Adipose tissue (tissue), 3 donors: ENCODE measurements around the gene GPRIN2. TPM values are rescaled to one million over a fixed set of nuclear protein-coding genes. Genes with fewer than 3 reads are reported as not detected.

Source experiments
- H3K27ac ChIP-seq: one replicate; pipeline ENCODE4 v1.5.1; 2013; ENCODE audit warnings: low read depth, low read length
- WGBS, 3 donors: extraction: QIAGEN DNeasy Blood & Tissue Kit; methylation state at CpG; one replicate each; pipeline ENCODE4 v1.1.7; 2013; 5-methylcytosine and 5-hydroxymethylcytosine counted together
- polyA plus RNA-seq, 3 donors: library from polyadenylated mRNA; stranded (reverse); fragments of 200-250 nt; gene quantifications; one replicate each; pipeline ENCODE4 v1.2.3, GENCODE V29; 2013
- donor health status: healthy with polysubstance abuse.
- donor health status: Bipolar disorder and iron deficiency.
- donor health status: healthy.

Gene GPRIN2
- polyA plus RNA-seq, 3 donors = 0.11 to 2.3 (median 0.46) TPM

DNA sequence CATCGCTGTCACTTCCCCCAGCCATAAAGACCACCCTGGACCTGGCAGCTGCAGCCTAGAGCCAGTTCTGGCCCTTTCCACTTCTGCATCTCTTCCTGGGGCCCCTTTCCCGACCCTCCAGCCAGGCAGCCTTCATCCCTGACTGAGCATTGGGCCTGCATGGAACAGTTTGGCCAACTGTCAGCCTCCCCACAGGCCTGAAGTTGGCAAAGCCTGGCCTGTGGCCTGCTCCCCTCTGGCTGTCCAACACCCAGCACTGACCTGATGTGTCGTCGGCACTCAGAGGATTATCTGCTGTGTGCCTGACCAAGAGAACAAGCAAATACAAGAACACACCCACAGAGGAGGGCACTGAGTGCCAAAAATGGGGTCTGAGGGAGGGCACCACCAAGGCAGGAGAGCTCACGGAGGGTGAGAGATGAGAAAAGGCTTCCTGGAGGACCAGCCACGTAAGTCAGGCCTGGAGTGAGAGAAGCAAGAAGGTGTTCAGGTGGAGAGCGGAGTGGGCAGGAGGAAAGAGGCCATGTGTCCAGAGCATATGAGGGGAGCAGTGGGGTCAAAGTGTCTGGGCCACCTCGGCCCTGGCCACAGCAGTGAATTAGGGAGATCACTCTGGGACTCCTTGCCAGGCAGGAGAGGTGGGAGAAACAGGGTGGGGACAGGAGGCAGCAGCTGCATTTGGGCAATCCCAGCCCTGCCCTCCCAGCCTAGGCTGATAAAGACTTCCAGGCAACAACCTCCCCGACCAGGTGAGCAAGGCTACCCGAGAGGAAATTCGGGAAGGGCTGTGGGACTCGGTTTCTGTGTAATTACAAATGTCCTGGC is 4.5 kb downstream of the GPRIN2 start:
- 86 to 87% (median 87%) methylated on average over 12 of the region's 12 CpGs for WGBS, 3 donors
- H3K27ac ChIP-seq = no peak overlapping the region

DNA sequence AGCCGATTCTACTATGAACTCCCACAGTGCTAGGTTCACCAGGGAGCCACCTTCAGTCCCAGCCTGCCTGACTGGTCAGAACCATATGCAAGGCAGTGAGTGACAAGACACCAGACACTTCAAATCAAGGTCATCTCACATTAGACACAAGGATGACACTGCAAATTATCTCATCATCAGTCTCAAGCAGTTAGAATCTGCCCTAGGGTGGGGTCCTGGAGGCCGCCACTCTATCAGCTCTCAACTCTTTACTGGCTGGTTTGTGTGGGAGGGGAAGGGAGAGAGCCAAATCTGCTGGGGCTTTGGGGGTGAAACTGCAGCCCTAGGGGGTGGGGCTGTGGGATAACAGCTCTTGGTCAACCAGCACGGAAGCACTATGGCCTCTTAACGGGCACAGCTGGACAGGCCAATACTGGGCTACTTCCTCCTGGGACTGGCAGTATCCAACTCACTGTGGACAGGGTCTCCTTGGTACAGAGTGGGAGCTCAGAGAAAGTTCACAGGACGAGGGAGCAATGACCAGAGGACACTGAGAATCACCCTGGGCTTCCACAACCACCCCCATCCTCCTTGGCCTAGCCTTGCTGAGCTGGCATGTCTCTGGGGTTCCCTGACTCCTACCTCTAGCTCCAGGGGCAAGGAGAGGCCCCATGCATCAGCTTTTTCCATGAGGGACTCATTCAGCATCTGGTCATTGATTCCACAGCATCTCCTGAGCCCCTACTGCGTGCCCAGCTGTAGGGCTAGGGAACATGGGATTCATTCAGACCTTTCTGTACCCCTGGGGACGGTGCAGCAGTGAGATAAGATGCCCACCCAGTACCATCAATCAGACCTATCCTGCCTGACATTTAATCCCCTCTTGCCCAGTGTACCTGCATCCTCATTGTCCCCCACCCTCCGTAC is 5.4 kb downstream of the GPRIN2 start:
- 76 to 83% (median 76%) methylated on average over 8 of the region's 8 CpGs for WGBS, 3 donors

DNA sequence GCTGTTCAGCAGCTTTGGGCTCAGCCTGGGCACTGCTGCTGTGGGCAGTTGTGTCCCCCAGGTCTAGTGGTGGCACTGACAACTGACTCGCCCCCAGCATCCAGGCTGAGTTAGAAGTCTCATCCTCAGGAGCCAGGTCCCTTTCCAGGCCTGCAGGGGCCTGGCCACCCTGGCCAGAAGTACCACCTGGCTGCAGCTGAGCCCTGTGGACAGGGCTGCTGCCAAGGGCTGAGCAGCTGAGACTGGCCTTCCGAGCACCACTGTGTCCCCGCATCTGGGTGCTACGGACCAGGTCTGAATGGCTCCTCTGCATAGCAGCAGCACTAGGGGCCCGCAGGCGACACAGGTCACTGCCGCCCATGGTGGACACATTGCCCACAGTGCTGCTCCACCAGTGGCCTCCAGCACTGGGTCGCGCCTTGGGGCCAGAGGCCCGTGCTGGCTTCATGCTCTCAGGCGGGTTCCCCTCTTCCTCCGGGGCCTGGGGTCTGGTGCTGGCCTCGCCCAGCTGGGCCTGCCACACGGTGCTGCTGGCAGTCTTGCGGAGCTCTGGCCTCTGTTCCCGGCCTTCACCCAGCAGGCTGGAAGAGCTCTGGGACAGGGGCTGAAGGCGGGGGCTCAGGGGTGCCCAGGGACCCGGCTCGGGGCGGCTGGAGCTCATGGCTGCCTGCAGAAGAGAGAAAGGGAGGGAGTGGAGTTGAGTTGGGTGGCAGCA is 6.2 kb downstream of the GPRIN2 start:
- H3K27ac ChIP-seq = no peak overlapping the region
- 87 to 90% (median 90%) methylated on average over 20 of the region's 20 CpGs for WGBS, 3 donors

More for the DNA sequence above, 5.4 kb downstream of the GPRIN2 start:
- no peak overlapping the region for H3K27ac ChIP-seq

DNA sequence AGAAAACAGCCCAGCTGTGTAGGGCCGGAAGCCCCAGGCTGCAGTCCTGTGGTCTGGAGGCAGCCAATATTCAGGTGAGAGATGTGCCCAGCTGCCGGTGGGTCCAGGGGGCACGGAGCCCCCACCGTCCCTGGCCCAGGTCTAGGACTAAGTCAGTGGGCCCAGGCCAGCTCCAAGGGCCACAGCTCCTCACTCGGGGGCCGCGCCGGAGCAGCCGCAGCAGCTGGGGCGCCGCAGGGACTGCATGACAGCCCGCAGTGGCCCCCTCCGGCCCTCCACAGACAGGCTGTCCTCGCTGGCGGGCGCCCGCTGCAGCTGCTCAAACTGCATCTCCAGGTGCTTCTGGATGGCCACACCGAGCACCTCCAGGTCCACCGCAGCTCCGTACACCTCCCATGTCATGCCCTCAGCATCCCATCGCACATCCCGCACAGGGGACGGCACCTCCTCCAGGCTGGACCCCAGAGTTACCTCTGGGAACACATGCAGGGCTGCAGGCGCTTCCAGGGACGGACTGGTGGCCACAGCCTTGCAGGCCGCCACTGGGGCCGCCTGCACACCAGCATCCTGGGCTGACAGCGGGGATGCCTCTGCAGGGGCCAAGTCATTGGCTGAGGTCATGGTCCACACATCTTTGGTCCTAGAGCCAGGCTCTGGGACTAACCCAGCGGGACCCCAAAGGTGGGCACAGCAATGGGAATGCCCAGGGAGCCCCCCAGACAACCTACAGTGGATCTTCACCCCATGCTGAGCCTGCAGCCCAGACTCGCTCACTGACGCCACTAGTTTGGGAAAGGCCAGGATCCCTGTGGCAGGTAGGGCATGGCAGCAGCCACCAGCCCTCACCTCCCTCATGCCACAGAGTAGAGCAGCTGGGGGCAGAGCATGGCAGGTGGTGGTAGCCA is 7.0 kb downstream of the GPRIN2 start:
- no peak overlapping the region for H3K27ac ChIP-seq
- WGBS, 3 donors = 88 to 89% (median 88%) methylated on average over 31 of the region's 31 CpGs

DNA sequence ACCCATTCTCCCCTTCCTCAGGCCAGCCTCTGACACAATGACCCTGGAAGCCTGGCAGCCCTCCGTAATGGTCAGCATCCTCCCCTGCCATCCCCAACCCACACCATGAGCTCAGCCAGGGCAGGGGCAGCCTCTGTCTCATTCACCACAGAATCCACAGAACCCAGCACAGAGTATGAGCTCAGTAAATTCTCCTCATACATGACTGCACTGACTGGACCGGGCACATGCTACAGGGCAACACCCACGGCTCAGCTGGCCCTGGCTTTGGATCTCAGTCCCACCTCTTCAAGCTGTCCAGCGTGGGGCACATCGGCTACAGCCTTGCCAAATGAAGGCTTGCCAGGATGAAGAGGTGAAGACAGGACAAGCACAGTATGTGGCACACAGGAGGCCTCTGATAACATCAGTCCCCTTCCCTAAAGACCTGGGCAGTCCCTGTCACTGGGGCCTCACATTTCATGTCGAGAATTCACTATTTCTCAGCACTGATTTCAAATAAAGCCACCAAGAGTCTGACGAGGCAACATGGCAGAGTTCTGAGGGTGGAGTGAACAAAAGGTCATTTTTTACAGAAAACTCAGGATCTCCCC is 7.9 kb downstream of the GPRIN2 start:
- H3K27ac ChIP-seq = no peak overlapping the region
- 73 to 86% (median 78%) methylated on average over 7 of the region's 7 CpGs for WGBS, 3 donors

DNA sequence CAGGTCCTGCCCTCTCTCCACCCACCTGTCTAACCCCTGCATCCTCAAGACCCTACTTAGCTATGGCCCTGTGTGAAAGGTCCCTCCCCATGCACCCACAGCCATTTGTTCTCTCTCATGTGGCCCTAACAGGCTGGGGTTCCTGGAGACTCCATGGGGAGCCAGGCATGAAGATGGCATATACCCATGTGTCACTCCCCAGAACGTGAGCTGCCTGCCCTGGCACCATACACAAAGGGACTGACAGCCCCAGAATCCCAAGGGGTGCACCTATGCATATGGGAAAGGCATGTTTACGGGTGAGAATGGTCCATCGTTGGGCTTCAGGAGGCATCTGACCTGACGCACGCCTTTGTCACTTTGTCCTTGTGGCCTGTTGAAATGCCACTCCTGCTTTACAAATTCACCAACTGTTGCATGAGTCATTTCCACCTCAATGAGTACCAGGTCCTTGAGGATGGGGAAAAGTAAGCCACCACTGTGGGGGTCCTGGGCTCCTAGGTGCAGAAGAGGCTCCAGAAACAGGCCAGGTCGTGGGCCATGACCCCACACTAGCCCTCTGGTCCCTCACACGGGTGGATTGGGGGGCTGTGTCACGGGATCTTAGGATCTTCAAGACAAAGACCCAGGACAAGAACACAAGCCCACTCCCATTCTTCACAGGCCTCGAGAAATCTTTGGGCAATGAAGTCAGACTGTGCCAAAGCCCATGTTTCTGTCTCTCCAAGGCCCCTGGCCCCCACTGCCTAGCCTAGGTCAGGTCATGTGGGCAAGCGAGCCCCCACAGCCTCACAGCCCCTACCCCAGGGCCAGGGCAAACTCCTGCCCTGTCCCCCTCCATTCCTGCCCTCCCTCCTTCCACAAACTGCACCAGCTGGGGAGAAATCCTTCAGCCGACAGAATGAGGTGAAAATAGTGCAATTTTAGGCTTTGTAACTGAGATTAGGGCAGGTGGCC is 8.6 kb downstream of the GPRIN2 start:
- no peak overlapping the region for H3K27ac ChIP-seq
- 74 to 76% (median 76%) methylated on average over 11 of the region's 11 CpGs for WGBS, 3 donors

DNA sequence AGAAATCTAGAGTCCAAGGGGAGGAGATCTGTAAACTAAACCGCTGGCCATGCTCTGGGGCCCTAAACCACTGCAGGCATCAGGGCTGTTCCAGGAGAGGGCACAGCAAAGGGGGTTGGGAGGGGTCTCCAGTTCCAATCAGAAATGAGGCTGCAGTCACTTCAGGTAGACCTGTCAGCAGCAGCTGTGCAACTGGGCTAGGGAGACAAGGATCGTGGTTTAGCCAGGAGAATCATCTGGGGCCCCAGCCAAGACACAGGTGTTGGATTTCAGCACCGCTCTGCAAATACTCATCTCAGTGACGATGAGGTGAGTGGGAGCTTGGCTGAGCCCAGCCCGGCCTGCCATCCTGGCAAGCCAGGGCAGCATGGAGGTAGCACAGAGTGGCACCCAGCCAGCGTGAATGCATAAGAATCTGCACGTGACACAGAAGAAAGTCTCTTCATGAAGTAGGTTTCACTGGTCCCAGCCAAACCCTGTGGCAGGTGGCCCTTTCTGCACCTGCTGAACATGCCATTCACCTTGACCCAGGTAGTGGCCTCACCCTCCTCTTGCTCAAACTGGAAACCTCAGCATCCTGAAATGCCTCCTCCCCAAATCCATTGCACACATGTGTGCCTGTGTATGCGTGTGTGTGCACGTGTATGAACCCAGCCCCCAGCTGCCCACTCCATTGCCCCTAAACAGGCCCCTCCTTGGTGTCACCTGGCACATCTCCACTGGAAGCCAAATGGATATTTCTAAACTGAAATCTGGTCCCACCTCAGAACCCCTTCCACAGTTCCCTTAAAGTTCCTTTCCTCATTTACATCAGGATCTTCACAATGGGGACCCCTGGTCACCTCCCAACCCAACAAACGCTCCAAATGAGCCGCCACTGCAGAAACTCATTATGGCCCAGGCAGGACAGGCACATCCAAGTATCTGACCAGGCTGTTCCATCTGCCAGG is 9.6 kb downstream of the GPRIN2 start:
- WGBS, 3 donors = 70 to 83% (median 82%) methylated on average over 11 of the region's 11 CpGs
- H3K27ac ChIP-seq = no peak overlapping the region

DNA sequence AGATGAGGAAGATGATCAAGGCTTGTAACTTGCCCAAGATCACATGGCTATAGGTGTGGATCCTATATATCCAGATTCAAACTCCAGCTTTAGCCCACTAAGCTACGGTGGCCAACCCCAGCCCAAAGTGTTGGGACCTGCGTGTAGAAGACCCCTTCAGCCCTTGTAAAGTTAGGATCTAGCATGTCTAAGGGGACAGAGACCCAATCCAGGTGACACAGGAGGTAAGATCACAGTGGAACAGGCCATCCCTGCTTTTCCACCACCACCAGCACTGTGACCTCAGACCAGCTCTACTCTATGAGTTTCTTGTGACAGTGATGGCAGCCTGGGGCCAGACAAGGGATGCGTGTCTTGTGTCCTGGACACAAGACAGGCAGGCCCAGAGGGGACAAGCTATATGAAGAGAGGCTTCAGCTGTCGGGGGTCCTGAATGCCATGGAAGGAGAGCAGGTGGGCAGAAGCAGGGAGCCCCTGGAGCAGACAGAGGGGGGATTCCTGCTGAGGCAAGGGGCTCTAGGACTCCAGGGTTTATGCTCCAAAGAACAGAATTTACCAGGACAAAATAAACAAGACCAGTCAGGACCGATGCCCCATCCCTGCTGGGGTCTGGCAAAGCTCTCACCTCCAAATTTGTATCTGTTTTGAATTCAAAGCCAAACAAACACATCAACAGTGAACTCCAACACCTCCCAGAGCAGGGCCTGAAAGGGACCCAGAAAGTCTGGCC is 10.4 kb downstream of the GPRIN2 start:
- 81 to 86% (median 82%) methylated on average over 5 of the region's 5 CpGs for WGBS, 3 donors
- no peak overlapping the region for H3K27ac ChIP-seq

DNA sequence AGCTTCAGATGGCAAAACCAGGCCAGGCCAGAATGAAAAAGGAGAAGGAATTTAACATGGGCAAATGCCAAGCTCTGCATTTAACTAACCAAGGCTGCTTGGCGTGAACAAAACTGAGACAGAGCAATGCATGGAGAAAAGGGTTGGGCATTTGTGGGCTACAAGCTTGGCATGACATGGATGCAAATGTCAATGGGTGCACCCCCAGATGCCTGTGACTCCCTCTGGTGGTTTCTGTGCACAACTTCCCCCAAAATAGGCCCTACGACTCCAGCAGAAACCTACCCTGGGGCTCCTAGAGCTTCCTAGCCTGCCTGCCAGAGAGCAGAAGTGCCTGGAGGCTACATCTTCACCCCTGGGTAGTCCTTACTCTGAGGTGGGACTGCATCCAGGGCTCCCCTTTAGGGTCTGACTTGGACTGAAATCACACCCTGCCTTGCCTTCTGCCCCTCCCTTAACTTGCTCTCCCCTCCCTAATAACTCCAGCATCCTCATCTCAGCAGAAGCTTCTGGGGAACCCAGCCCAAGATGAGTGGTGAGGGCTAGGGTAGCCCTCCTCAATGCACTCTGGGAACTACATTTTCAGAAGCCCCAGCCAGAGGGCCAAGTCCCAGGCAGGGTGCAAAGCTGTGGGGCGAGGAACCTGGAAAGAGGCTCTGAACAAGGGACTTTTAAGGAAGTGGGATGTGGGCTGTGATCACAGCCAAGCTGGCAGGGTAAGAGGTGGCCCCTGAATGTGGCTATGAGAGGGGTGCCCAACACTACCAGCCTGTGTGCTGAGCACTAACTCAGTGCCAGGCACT is 11.3 kb downstream of the GPRIN2 start:
- WGBS, 3 donors = 67 to 70% (median 70%) methylated on average over 3 of the region's 3 CpGs
- no peak overlapping the region for H3K27ac ChIP-seq

DNA sequence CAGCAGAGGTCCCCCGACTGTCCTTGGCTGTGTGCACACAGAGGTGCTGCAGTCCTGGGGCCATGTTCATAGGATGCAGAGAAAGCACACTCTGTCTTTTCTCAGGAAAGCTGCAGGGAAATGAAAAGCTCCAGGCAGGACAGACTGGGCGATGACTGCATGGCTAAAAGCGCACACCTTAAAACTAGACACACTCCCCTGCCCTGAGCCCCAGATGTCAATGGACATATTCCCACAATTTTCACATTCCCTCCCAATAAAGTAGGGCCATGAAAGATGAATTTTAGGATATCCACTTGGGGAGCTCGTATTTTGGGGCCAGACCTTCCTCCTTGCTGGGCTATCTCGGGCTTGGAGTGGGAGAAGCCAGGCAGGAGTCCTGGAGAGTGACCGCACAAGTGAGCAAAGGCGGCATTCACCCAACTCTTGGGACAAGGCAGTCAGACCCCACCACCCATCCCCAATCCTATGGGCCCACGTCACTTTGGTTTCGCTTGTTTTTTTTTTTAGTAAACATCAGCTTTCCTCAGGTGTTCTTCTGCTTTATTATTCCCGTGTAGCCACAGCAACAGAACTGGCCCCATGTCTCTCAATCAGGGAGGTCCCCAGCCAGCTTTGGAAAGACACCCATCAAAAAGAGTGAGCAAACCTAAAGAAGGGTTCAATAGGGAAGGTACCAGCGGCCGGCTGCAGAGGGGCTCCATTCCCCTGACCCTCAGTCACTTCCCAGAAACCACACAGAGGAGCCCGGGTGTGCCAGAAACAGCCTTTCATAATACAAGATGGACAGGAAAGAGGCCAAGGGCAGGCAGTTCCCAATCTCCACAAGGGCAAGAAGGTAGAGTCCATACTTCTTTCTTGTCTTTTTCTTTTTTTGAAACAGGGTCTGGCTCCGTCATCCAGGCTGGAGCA is 12.7 kb downstream of the GPRIN2 start:
- 83 to 90% (median 89%) methylated on average over 14 of the region's 14 CpGs for WGBS, 3 donors

DNA sequence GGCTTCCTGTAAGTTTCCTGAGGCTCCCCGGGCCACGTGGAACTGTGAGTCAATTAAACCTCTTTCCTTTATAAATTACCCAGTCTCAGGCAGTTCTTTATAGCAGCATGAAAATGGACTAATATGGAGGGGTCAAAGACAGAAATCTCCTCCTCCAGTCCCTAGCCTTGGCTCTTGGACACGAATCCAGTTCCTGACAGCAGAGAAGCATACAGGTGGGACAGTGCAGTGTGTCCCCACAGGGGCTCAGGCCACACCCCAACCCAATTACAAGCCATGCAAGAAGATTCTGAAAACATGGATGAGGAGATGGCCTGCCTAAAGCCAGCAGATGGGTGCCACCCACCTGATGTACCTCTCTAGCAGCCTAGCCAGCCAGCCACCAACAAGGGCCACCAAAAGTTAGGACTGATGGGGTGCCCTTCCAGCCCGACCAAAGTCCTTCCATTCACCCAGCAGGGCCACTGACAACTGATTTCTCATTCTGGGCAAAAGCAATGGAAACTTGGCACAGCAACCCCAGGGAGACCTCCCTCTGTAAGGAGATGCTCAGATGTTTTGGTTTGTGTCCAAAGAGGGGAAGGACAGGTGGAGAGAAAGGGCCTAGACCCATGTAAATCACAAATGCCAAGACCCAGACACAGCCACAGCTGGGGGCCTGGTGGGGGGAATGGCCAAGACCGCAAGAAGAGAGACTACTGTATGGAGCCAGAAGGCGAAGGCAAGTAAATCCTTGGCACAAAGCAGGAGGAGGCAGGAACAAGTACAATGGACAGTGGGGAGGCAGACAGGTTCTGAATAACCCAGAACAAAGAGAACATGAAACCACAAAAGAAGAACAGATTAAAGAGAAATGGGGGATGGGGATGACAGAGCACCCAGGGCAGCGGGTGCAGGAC is 13.6 kb downstream of the GPRIN2 start:
- 73 to 82% (median 76%) methylated on average over 7 of the region's 7 CpGs for WGBS, 3 donors
- H3K27ac ChIP-seq = no peak overlapping the region

More for the DNA sequence above, 12.7 kb downstream of the GPRIN2 start:
- no peak overlapping the region for H3K27ac ChIP-seq
